Ascending aorta (tissue), 2 donors: ENCODE data around the gene POLG2. TPM values are rescaled to one million over a fixed set of nuclear protein-coding genes. Genes with fewer than 3 reads are reported as not detected.

Experiments used
- DNase-seq, 2 donors: peaks; one replicate each; pipeline ENCODE4 v3.0.0-alpha.2; 2019; ENCODE audit warnings: low spot score in 2 of 2
- H3K27ac ChIP-seq, 2 donors: fragments of 200-600 bp; sonication (generic); one replicate each; pipeline ENCODE4 v1.5.1; 2016 to 2017; ENCODE audit warnings: mild to moderate bottlenecking in 1 of 2
- H3K27me3 ChIP-seq: fragments of 200-600 bp; sonication (generic); one replicate; pipeline ENCODE4 v1.5.1; 2017
- H3K36me3 ChIP-seq, 2 donors: fragments of 200-600 bp; sonication (generic); one replicate each; pipeline ENCODE4 v1.5.1; 2016
- H3K4me1 ChIP-seq, 2 donors: fragments of 200-600 bp; sonication (generic); one replicate each; pipeline ENCODE4 v1.5.1; 2016 to 2017; ENCODE audit warnings: mild to moderate bottlenecking in 1 of 2
- H3K4me3 ChIP-seq, 2 donors: fragments of 200-600 bp; sonication (generic); one replicate each; pipeline ENCODE4 v1.5.1; 2016 to 2017; ENCODE audit warnings: mild to moderate bottlenecking in 1 of 2
- H3K9me3 ChIP-seq, 2 donors: fragments of 200-600 bp; sonication (generic); one replicate each; pipeline ENCODE4 v1.5.1; 2016
- intact Hi-C: fragments of 100-400 bp; cut with DNase I; formaldehyde crosslinking; loops from one replicate; pipeline ENCODE4 v1.15.1; 2023
- total RNA-seq: library from RNA; depleted of rRNA; stranded (reverse); fragments of >200 nt; gene quantifications from one replicate; pipeline ENCODE4 v1.1.0, GENCODE V29; 2016
- TF ChIP-seq, protein P1 (sequence below), 3 experiments: fragments of 200-600 bp in 2 of 3; fragments of 450-650 bp in 1 of 3; sonication (generic) in 2 of 3; IDR thresholded peaks; one replicate each; pipeline ENCODE4 v1.5.1; 2016 to 2019; ENCODE audit warnings: antibody characterized with exemption in 3 of 3, mild to moderate bottlenecking in 1 of 3, moderate library complexity in 1 of 3

POLG2 gene
- total RNA-seq, 1 donor from 2014 or later = 1.5 TPM

DNA sequence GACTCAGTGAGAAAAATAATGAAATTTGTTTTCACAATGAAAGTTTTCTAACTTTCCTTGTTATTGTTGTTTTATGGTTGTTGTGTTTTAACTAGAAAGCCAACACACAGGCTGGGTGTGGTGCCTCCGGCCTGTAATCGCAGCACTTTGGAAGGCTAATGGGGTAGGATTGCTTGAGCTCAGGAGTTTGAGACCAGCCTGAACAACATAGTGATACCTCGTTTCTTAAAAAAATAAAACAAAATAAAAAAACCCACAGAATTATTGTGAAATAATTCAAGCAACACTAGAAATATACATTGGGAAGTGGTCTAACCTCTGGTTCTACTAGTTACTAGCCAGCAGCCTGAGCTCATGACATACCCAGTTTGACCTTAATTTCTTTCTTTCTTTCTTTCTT lies 47.3 kb downstream of the POLG2 start:
- Histone ChIP-seq H3K36me3 (no peaks in the 10 kb centered on the region), H3K4me3 (no peak overlapping the region), H3K4me1 (no peaks in the 10 kb centered on the region), H3K9me3 (no peaks in the 10 kb centered on the region), H3K27me3 (no peaks in the 10 kb centered on the region), H3K27ac (peak overlapping the region; percentile 34 to 46)
- intact Hi-C loops = no loop called here
- TF ChIP-seq, protein P1, sequence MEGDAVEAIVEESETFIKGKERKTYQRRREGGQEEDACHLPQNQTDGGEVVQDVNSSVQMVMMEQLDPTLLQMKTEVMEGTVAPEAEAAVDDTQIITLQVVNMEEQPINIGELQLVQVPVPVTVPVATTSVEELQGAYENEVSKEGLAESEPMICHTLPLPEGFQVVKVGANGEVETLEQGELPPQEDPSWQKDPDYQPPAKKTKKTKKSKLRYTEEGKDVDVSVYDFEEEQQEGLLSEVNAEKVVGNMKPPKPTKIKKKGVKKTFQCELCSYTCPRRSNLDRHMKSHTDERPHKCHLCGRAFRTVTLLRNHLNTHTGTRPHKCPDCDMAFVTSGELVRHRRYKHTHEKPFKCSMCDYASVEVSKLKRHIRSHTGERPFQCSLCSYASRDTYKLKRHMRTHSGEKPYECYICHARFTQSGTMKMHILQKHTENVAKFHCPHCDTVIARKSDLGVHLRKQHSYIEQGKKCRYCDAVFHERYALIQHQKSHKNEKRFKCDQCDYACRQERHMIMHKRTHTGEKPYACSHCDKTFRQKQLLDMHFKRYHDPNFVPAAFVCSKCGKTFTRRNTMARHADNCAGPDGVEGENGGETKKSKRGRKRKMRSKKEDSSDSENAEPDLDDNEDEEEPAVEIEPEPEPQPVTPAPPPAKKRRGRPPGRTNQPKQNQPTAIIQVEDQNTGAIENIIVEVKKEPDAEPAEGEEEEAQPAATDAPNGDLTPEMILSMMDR (IDR thresholded peaks at IDR 0.05) = no peak
- no peak for DNase-seq

DNA sequence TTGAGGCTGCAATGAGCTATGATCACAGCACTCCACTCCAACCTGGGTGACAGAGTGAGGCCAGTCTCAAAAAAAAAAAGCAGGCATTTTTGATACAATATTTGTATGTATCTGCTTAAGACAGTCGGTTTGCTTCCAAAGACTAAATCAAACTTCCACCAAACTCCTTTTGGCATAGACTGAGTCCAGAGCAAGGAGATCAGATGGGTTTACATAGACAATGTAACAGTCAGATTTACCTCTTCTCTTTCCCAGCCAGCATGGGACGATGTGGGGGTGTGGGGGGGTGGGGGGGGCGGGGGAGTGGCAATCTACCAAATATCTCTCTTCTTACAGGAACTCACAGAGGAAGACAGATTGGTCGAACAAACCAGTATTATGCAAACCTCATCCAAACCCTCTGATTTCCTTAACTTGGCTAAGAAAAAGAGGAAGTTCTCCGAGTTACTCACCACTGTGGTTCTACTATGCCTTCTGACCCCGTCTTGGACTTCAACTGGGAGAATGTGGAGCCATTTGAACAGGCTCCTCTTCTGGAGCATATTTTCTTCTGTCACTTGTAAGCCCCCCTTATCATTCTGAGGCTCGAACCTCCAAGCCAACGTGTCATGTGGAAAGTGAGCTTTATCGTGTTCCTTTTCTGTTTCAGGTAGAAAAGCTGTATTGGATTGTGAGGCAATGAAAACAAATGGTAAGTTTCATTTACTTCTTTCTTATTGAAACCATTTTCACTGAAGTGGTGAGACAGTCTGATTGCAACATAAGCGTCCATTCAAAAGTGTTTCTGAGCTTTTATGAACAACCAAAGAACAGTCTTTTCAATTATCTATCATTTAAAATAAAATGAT lies 48.0 kb downstream of the POLG2 start, which contains the start of gene MILR1:
Gene MILR1 (plus strand): TSS at position 451 of the 848 bp plus-strand sequence. CDS start 54 bp downstream, at position 505.
- H3K9me3 ChIP-seq = no peaks in the 10 kb centered on the region
- H3K36me3 ChIP-seq = no peaks in the 10 kb centered on the region
- intact Hi-C loops = no loop called here
- H3K4me1 ChIP-seq = no peaks in the 10 kb centered on the region
- peak within 1 kb of the TSS; percentile 34 to 46 for H3K27ac ChIP-seq
- no peaks in the 10 kb centered on the region for H3K27me3 ChIP-seq
- no peak within 1 kb of the TSS for H3K4me3 ChIP-seq
- peak in 1 of 2 donors; percentile 68 for DNase-seq
- TF ChIP-seq, protein P1 (IDR thresholded peaks at IDR 0.05) = no peak

DNA sequence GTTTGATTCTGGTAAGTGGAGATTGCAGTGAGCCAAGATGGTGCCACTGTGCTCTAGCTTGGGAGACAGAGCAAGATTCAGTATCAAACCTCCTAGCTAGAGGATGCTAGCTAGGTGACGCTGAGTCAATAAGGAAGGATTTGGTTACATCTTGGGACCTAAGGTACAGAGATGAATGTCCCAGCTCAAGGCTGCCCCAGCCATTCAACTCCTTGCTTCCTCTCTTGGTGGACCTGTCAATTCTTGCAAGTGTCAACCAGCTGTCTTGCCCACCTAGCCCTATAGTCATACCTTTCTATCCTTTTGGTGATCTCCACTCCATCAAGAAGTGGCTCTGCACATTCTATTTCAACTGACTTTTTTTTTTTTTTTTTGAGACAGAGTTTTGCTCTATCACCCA lies 49.3 kb downstream of the POLG2 start:
- H3K27ac ChIP-seq = no peak overlapping the region
- no peaks in the 10 kb centered on the region for H3K4me1 ChIP-seq
- DNase-seq = no peak
- TF ChIP-seq, protein P1 (IDR thresholded peaks at IDR 0.05) = no peak
- H3K27me3 ChIP-seq = no peaks in the 10 kb centered on the region
- intact Hi-C loops = no loop called here
- no peaks in the 10 kb centered on the region for H3K9me3 ChIP-seq
- no peaks in the 10 kb centered on the region for H3K36me3 ChIP-seq
- no peak overlapping the region for H3K4me3 ChIP-seq

DNA sequence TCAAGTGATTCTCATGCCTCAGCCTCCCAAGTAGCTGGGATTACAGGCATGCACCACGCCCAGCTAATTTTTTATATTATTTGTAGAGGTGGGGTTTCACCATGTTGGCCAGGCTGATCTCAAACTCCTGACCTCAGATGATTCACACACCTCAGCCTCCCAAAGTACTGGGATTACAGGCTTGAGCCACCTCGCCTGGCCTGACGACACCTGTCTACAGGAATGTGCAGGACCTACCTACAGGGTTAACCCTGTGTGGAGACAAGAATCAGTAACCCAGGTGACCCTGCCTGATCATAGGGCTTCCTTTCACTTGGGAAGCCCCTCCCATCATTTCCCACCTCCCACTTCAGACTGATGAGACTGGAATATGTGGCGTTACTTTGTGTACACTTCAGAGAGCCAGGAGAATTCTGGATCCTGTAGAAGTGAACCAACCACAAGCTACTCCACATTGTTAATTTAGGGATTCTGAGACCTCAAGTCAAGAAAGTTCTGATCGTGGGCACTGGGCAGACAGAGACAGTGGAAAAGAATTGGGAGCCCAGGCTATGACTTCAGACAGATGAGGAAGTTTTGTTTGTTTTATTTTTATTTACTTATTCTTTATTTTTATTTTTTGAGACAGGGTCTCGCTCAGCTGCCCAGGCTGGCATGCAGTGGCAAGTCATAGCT lies 53.6 kb downstream of the POLG2 start:
- TF ChIP-seq, protein P1 (IDR thresholded peaks at IDR 0.05) = no peak
- peak overlapping the region in 1 of 2 donors; percentile 24 for H3K27ac ChIP-seq
- no peak for DNase-seq
- H3K4me1 ChIP-seq = no peaks in the 10 kb centered on the region
- H3K27me3 ChIP-seq = no peaks in the 10 kb centered on the region
- intact Hi-C loops = no loop called here
- no peak overlapping the region for H3K4me3 ChIP-seq
- no peaks in the 10 kb centered on the region for H3K36me3 ChIP-seq
- H3K9me3 ChIP-seq = no peaks in the 10 kb centered on the region

DNA sequence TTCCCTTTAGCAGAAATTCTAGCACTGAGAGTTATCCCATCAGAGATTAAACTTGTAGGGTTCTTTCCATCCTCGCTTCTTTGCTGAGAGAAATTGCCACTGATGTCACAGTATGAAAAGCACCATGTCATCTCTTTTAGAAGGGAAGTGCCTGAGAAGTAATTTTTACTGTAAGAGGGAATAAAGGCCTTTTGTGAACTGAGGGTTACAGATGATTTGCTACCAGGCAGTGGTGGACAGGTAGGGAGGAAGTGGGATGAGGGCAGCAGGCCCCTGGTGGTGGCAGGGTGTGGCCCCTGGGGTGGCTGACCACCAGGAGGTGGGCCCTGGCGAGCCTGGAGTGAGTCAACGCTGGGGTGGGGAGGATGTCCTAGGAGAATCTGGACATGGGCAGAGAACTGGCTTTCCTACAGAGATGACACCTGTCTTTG lies 54.3 kb downstream of the POLG2 start:
- Histone ChIP-seq H3K4me3 (peak overlapping the region in 1 of 2 donors; percentile 6), H3K36me3 (no peaks in the 10 kb centered on the region), H3K27ac (peak overlapping the region; percentile 24 to 30), H3K9me3 (peaks cover 0 to 5% of the 10 kb centered on the region in 2 donors), H3K27me3 (no peaks in the 10 kb centered on the region), H3K4me1 (no peaks in the 10 kb centered on the region)
- intact Hi-C loops = no loop called here
- TF ChIP-seq, protein P1 (IDR thresholded peaks at IDR 0.05) = no peak
- DNase-seq = no peak
